GM18907 (cell line): ENCODE measurements around the gene ACHE.

Experiments used
- ATAC-seq: cut with Tn5 transposase; IDR thresholded peaks from one replicate; pipeline ENCODE4 v1.9.1; 2021; ENCODE audit warnings: mild to moderate bottlenecking, moderate library complexity; ENCODE audit not compliant: unreplicated experiment

Gene ACHE

DNA sequence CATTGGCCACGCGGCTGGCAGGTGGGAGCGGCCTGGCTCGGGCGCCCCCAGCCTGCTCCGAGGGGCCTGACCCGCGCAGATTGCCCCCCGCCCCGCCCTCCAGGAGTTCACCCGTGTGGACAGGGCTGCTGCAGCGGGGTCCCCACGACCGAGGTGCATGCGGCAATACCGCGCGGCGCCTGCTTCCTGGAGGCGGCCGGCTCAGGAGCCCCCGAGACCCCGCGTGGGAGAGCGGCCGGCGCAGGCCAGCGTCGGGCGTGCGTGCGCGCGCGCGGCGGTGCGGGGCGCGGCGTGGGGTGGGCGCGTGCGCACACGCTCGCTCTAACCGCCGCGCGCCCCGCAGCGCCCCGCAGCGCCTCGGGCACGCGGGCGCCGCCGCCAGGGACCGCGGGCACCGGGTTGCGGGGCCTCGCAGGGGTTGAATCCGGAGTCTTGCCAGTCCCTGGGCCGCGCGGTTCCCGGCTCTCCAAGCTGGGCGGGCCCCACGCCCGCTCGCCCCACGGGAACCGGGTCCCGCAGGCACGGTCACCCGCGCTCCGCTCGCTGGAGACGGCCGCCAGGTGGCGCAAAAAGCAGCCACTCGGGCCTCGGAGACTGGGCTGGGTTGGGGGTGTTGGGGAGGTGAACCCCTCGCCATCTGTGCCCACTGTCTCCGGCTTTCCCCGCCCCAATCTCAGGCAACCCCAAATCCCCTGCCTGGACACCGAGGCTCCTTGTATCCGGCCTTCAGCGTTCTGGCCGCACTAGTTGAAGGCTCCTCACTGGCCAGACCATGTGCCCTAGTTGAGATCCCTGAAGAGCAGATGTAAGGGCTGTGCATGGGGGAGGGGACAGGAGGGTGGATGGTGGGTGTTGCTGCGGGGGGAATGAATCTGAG is 1.3 kb upstream of the ACHE start:
- ATAC-seq: no peak

DNA sequence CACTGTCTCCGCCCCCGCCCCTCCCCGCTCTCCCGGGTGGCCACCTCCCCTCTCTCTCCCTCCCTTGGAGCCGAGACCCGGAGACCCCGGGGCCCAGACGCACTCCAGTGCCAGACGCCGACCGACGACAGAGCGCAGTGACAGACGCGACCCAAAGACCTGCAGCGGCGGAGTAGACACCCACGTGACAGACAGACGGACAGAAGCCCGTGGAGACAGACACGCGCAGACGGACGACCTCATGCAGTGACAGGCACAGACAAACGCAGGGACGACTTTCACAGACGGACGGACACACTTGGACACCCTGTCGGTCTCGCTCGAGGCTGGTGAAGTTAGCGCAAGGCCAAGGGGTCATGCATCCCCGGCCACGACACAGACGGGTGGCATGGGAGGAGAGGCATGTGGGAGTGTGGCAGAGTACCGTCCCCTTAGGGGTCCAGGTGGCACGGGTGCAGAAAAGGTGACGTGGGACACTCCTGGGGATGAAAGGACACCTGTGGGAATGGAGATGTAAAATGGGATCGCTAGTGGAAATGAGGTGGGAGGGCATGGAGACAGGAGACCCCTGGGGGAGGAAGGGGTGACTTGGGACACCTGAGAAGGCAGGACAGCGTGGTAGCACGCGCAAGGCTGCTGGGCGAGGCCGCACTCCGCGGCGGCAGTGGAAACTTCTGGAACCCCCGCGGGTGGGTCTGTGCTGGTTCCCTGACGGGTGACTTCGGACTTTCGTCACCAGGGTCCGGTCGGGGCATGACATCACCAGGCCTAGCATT is 456 bp upstream of the ACHE start:
- ATAC-seq: peak; percentile 39

DNA sequence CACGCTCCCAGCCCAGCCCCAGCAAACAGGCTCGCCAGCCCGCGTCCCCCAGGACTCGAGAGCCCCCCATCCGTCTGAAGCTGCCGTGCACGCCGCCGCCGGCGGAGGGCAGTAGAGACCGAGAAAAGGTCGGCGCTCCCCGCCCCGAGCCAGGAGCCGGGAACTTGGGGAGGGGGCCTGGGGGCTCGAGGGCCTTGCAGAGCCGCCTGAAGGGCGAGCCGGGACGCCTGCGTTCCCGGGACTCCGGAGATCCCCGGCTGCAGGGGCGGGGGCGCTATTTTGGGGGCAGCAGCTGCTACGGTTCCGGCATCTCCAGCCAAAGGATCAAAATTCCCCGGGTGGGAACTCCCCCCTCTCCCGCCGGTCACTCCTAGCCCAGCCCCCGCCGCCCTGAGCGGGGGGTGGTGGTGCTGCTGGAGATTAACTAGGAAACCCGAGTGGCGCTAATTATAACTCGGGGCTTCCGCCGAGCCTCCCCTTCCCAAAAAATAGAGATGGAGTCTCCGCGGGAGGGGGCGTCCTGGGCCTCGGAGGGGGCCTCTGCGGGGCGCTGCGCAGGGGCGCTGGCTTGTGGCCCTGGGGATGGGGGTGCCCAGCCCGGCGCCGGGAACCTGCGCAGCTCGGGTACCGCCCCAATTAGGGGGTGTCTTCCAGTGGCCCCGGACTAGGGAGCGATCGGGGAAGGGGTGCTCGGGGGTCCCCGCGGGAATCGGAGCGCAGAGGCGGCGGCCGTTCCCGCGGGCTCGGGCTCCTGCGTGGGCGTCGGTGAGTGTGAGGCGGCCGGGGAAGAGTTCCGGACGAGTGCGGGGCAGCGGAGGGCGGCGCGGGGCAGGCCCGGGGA is 608 bp downstream of the ACHE start:
- no peak for ATAC-seq

DNA sequence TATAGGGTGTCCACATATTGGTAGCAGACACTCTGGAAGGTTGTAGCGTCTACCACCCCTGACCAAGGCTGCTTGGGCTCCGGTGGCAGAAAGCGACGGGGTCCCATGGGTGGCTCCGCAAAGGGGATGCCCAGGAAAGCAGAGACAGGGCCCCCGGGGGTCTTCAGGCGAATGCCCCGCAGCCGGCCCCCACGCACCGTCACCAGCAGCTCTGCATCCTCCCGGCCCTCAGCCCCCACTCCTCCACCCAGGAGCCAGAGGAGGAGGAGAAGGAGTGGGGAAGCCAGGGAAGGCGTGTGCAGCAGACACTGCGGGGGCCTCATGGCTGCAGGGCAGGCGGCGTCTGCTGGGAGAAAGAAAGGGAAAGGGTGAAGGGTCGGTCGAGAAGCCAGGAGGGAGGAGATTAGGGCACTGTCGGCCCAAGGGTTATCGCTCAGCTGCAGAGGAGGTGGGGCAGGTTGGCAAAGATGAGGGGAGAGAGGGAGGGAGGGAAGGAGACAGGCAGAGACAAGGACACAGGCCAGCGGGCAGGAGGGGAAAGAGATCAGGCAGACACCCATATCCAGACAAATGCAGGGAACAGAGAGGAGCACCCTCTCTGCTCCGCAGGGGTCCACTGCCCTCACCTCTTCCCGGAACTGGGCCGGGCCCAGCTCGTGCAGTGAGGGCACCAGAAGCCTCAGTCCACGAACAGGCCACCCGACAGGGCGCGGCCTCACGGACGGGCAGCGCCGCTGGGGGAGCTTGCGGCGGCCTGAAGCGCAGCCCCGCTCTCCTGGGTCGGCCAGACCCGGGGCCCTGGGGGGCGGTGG is 1.6 kb downstream of the ACHE start:
- ATAC-seq: no peak

DNA sequence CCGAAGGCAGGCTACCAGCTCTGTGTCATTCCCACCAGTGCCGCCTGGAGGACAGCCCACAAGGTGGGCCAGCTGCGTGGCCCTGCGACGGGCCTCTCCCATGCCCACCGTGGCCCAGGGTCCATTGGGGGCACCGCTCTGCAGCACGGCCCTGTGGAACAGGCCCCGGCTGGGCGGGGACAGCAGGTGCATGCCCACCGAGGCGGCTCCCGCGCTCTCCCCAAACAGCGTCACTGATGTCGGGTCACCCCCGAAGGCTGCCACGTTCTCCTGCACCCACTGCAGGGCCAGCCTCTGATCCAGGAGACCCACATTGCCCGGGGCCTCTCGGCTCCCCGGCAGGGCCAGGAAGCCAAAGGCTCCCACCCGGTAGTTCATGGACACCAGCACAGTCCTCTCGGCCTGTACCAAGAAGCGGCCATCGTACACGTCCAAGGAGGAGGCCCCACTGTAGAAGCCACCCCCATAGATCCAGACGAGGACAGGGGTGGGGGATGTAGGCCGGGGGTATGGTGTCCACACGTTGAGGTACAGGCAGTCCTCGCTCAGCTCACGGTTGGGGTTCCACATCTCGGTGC is 2.3 kb downstream of the ACHE start:
- no peak for ATAC-seq

DNA sequence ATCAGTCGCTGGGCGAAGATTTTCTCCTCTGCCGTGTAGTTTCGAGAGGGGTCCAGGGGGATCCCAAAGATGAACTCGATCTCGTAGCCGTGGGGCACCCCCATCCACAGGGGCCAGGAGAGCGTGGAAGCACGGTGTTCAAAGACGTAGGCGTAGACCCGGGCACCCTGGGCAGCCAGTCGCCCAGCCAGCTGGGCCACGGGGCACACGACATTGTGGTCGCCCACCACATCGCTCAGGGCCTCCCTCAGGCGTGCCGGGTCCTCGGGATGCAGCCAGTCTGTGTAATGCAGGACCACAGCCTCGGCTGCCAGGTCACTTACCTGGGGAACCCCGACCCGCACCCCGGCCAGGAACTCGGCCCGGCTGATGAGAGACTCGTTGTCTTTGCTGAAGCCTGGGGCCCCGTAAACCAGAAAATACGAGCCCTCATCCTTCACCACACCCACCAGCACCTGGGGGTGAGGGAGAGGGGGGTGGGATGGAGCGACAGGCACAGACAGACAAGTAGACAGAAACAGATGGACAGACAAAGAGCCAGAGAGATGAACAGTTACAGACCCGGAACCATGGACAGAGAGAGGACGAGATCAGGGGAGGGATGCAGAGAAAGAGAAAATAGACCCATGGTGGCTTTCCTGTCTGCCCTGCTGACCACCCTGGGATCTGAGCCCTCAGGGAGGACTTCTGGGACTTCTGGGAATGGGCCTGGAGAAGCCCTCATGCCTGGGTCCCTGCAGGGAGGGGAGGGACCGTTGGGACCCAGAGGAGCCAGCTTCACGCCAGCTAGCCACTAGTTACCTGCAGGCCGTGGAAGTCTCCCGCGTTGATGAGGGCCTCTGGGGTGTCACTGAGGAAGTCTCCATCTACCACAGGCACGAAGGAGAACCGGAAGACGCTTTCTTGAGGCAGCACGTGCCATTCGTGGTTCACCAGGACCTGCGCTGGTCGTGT is 3.0 kb downstream of the ACHE start:
- no peak for ATAC-seq

DNA sequence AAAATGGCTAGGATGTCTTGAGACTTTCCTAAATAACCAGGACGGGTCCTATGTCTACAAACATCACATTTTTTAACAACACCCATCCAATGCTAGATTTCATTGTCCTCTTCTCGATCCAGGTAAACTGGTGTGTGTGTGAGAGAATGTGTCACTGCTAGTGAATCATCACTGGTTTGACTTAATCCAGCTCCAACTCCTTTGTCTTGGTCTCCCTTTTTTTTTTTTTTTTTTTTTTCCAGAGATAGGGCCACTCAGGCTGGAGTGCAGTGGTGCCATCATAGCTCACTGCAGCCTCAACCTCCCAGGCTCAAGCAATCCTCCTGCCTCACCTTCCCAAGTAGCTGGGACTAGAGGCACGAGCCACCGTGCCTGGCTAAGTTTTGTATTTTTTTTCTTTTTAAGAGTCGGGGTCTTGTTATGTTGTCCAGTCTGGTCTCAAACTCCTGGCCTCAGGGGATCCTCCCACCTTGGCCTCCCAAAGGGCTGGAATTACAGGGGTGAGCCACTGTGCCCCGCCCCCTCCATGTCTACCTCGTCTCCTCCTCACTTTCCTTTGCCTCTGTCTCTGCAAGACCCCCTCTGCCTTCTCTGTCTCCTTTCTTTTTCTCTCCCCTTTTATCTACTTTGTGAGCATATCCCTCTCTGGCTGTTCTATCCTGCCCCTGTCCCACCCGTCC is 4.0 kb downstream of the ACHE start:
- no peak for ATAC-seq

DNA sequence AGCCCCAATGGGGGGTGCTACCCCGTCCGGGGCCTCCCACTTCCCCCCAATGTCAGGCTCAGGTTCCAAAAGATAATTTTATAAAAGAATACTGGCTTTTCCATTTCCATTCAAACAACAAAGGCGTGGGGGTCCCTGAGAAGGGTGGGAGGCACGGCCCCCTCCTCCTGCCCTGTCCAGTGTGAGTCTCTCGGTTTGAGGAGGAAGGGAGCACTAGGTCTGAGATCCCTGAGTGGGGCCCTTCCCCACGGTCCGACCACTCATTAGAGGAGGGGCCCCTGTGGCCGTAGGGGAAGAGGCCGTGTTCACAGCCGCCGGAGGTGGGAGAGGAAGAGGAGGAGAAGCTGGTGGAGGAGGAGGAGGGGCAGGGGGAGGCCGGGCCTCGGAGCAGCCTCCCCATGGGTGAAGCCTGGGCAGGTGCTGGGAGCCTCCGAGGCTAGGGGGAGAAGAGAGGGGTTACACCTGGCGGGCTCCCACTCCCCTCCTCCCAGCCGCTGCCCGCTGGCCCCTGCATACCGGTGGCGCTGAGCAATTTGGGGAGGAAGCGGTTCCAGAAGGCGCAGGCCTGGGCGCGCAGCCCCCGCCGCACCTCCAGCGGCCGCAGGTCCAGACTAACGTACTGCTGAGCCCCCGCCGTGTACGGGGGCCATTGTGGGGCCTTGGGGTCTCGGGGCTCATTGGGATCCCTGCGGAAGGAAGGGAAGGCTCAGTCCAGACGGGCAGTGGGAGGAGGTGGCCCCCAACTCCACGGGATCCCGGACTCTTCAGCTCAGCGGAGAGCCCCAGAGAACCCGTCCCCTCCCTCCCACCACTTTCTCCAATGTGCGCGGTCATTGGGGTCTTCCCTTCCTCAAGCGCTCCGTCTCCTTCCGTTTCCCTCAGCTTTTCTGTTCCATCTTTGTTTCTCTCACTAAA is 4.8 kb downstream of the ACHE start:
- ATAC-seq: no peak

DNA sequence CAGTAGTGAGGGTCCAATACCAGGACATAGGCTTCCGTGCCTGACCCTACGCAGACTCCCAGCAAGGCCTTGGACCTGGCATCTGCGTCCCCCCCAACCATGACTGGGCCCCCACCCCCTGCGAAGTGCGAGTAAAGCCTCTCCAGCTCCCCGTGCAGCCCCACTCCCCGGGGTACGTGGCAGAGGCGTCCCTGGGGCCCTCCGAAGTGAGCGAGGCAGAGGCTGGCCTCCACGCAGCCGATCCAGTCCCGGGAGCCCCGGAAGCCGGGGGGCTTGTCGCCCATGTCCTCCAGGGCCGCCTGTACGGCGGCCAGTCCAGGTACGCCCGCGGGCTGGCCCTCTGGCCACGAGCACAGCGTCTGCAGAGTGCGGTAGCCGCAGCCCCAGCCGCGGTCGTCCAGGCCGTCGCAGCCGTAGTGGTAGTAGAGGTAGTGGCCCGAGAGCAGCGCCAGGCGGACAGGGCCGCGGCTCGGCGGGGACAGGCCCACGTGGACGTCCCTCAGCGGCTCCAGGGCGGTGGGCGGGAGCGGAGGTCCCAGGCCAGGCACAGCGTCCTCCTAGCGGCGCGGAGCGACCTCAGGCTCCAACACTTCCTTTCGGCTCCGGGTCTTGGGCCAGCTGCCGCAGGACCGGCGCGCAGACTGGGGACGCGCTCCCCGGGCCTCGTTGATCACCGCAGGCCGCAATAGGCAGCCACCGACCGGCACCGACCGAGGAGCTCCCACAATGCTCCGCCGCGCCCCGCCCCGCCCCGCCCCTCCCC is 6.5 kb downstream of the ACHE start, which contains the start of gene UFSP1:
TSS of gene UFSP1 (minus strand) at position 728 of the 763 bp plus-strand sequence. CDS start at position 284, 444 bp downstream.
- peak; percentile 32 for ATAC-seq

DNA sequence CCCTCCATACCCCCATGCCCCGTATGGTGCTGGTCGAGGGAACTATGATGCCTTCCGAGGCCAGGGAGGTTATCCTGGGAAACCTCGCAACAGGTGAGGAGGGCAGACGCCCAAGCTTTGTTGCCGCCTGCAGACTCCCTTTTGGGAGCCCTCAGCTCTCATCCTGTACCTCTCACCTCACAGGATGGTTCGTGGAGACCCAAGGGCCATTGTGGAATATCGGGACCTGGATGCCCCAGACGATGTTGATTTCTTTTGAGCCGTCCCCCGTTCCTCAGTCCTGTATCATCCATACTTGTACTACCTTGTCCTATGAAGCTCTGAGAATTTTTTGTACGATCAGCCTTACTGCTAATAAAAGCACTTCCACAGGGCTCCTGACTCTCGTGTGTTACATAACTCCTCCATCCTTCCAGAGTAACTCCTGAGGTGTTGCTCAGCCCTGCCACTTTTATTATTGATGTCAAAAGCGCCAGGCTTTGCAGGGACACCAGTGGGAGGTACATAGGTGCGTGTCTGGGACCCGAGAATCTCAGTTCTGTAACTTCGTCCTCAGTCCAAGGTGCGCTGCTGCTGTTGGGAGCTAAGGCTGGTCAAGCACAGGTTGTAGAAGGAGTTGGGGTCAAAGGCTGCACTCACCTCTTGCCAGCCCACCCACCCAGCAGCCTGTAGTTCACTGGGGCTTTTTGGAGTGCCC is 7.2 kb downstream of the ACHE start:
- ATAC-seq: no peak

DNA sequence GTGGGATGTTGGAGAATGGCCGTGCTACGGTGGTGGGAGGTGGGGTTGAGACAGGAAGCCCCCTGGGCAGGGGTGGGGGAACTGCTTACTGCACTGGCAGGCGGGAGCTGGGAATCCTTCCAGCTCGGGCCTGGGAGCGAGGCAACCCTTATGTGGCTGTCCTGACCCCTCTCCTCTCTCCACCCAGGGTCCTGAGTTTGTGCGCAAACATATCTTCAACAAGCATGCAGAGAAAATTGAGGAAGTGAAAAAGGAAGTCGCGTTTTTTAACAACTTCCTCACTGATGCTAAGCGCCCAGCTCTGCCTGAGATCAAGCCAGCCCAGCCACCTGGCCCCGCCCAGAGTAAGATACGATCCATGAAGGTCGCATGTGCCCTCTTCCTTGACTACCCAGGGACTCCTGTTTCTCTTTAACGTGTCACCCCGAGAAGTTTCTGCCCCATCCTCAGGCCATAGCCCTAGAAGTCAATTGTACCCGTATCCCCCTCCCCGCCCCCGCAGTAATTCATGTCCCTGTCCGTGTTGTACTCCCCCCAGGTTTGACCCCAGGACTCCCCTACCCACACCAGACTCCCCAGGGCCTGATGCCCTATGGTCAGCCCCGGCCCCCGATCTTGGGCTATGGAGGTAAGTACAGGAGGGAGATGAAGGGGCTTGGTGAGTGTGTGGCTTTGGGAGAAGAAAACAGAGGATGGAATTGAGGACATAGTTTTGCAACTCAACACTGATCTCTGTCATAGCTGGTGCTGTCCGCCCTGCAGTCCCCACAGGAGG is 8.0 kb downstream of the ACHE start:
- peak; percentile 44 for ATAC-seq

DNA sequence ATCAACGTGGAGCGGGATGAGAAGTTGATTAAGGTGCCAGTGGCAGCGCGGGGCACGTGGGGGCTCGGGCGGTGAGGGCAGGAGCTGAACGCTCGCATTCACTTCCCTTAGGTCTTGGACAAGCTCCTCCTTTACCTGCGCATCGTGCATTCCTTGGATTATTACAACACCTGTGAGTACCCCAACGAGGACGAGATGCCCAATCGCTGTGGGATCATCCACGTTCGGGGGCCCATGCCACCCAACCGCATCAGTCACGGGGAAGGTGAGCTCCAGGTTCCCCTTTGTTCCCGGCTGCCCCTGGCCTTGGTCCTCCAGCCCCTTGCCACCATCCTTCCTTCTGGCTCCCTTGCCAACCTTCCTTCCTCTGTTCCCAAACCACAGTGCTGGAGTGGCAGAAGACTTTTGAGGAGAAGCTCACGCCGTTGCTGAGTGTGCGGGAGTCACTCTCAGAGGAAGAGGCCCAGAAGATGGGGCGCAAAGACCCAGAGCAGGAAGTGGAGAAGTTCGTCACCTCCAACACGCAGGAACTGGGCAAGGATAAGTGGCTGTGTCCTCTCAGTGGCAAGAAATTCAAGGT is 8.7 kb downstream of the ACHE start:
- no peak for ATAC-seq

DNA sequence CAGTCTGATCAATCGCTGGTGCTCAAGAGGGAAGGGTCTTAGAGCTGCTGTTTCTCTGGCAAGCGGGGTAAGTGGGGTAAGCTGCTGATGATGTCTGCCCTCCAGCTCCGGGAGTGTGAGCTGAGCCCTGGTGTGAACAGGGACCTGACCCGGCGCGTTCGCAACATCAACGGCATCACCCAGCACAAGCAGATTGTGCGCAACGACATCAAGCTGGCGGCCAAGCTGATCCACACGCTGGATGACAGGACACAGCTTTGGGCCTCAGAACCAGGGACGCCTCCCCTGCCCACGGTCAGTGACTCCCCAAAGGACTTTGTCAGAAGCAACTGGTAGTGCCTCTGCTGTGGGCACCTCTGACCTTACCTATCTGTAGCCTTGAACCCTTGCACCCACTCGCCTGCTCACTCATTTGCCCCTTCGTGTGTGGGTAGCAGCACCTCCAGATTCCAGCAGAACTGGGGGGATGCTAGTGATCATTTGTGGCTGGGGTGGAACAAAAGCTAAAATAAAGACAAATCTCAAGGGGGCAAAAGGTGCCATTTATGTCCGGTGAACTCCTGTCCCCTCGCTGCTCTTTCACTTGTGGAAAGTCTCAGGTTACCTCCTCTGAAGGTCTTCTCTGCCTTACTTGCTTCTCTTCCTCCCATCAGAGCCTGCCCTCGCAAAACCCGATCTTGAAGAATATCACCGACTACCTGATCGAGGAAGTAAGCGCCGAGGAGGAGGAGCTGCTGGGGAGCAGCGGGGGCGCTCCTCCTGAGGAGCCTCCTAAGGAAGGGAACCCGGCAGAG is 9.3 kb downstream of the ACHE start:
- ATAC-seq: no peak
